HCT116 (cell line): Measurements from ENCODE around the gene ARF1. TPM values are rescaled to one million over a fixed set of nuclear protein-coding genes. Genes with fewer than 3 reads are reported as not detected.

Experiments
- ATAC-seq: fragments of 200-7000 bp; cut with Tn5 transposase; 2 replicates; pipeline ENCODE4 v1.9.1; 2020; ENCODE audit warnings: mild to moderate bottlenecking, moderate library complexity
- BruUV-seq: library from RNA; stranded (reverse); fragments of 400-500 nt; replicated peaks from 2 replicates; lab custom pipeline; 2021; lab: Mats Ljungman, UMichigan
- CTCF ChIA-PET: fragments of 300-600 bp; sonication (Branson Sonifier 250); formaldehyde crosslinking; loops from one replicate; lab custom pipeline; 2021; ENCODE audit warnings: antibody characterized with exemption; lab: Charles Lee
- POLR2A ChIA-PET: fragments of 300-600, 350-600 bp; sonication (Branson Sonifier 250); formaldehyde crosslinking; loops from one replicate; lab custom pipeline; 2021; ENCODE audit warnings: antibody characterized with exemption; lab: Charles Lee
- RAD21 ChIA-PET, 2 experiments: fragments of 300-600 bp; sonication (Branson Sonifier 250); formaldehyde crosslinking; loops; one replicate each; lab custom pipeline; 2023; ENCODE audit warnings: low total read pairs in 2 of 2; ENCODE audit not compliant: uncharacterized antibody in 2 of 2, unreplicated experiment in 2 of 2, low non-redundant PET in 1 of 2; lab: Charles Lee
- DNase-seq: peaks from one replicate; pipeline ENCODE4 v3.0.0-alpha.2; 2010; ENCODE audit warnings: low read depth, low spot score
- H2AFZ ChIP-seq: fragments of 200-600 bp; shearing (Covaris generic), sonication (generic); 2 replicates; pipeline ENCODE4 v1.6.1; 2017; ENCODE audit warnings: low read depth, mixed run types, mixed read lengths, antibody characterized with exemption, low read length; ENCODE audit not compliant: poor library complexity, severe bottlenecking
- H3K27ac ChIP-seq: 2 replicates; pipeline ENCODE4 v1.5.1; 2012; ENCODE audit warnings: low read depth, low read length
- H3K27me3 ChIP-seq: fragments of 200-600 bp; sonication (generic); 2 replicates; pipeline ENCODE4 v1.6.1; 2016; ENCODE audit warnings: mixed run types, low read length, mixed read lengths; ENCODE audit not compliant: insufficient read depth
- H3K36me3 ChIP-seq, 2 experiments: fragments of 200-500 bp in 1 of 2; fragments of 200-600 bp in 1 of 2; sonication (Bioruptor generic) in 1 of 2; sonication (generic) in 1 of 2; 2 replicates each; pipeline versions ENCODE4 v1.5.1 to v1.6.1; 2014 to 2016; ENCODE audit warnings: low read length in 2 of 2, inconsistent platforms in 1 of 2, mixed read lengths in 1 of 2, mixed run types in 1 of 2; ENCODE audit not compliant: insufficient read depth in 2 of 2, control insufficient read depth in 1 of 2
- H3K4me1 ChIP-seq, 2 experiments: fragments of 200-600 bp in 1 of 2; sonication (generic) in 1 of 2; 2 replicates each; pipeline versions ENCODE4 v1.5.1 to v1.6.1; 2012 to 2017; ENCODE audit warnings: low read length in 2 of 2, inconsistent platforms in 1 of 2, mild to moderate bottlenecking in 1 of 2, mixed read lengths in 1 of 2, mixed run types in 1 of 2, moderate library complexity in 1 of 2; ENCODE audit not compliant: insufficient read depth in 2 of 2, control insufficient read depth in 1 of 2
- H3K4me2 ChIP-seq: fragments of 200-600 bp; sonication (generic); 2 replicates; pipeline ENCODE4 v1.6.1; 2017; ENCODE audit warnings: mixed run types, low read length, mixed read lengths
- H3K4me3 ChIP-seq, 2 experiments: fragments of 200-600 bp in 1 of 2; sonication (generic) in 1 of 2; replicated peaks in 1 of 2; 2 replicates each; pipeline ENCODE4 v1.5.1; 2011 to 2016; ENCODE audit warnings: low read length in 2 of 2, control low read depth in 1 of 2, low read depth in 1 of 2, mild to moderate bottlenecking in 1 of 2, mixed read lengths in 1 of 2, mixed run types in 1 of 2
- H3K79me2 ChIP-seq: fragments of 200-600 bp; sonication (generic); 2 replicates; pipeline ENCODE4 v1.6.1; 2017; ENCODE audit warnings: mild to moderate bottlenecking, mixed run types, low read length, moderate library complexity, mixed read lengths; ENCODE audit not compliant: insufficient read depth
- H3K9ac ChIP-seq: fragments of 200-600 bp; sonication (generic); 2 replicates; pipeline ENCODE4 v1.6.1; 2016; ENCODE audit warnings: low read length, mixed read lengths
- H3K9me2 ChIP-seq: fragments of 200-600 bp; sonication (generic), shearing (Covaris generic); 2 replicates; pipeline ENCODE4 v1.6.1; 2017; ENCODE audit warnings: mixed run types, mild to moderate bottlenecking, moderate library complexity; ENCODE audit not compliant: insufficient read depth
- H3K9me3 ChIP-seq, 2 experiments: fragments of 200-500 bp in 1 of 2; fragments of 200-600 bp in 1 of 2; sonication (Bioruptor generic) in 1 of 2; sonication (generic) in 1 of 2; 2 replicates each; pipeline ENCODE4 v1.6.1; 2014 to 2017; ENCODE audit warnings: low read length in 2 of 2, mixed read lengths in 2 of 2, inconsistent platforms in 1 of 2, low read depth in 1 of 2, mild to moderate bottlenecking in 1 of 2, mixed run types in 1 of 2, moderate library complexity in 1 of 2; ENCODE audit not compliant: control insufficient read depth in 1 of 2, insufficient read depth in 1 of 2
- H4K20me1 ChIP-seq: fragments of 200-600 bp; sonication (generic), shearing (Covaris generic); 2 replicates; pipeline ENCODE4 v1.6.1; 2017; ENCODE audit warnings: mixed run types, mild to moderate bottlenecking, moderate library complexity; ENCODE audit not compliant: insufficient read depth
- CBX3 ChIP-seq: IDR thresholded peaks from 2 replicates; pipeline ENCODE4 v1.6.1; 2012; ENCODE audit warnings: low read depth
- CEBPB ChIP-seq: IDR thresholded peaks from 2 replicates; pipeline ENCODE4 v1.6.1; 2012; ENCODE audit warnings: low read depth
- EGR1 ChIP-seq: IDR thresholded peaks from 2 replicates; pipeline ENCODE4 v1.6.1; 2012; ENCODE audit warnings: low read depth
- EZH2 ChIP-seq: fragments of 200-600 bp; sonication (generic); IDR thresholded peaks from 2 replicates; pipeline ENCODE4 v1.6.1; 2017; ENCODE audit warnings: antibody characterized with exemption, mixed run types
- JUND ChIP-seq: IDR thresholded peaks from 2 replicates; pipeline ENCODE4 v1.6.1; 2012
- POLR2A ChIP-seq: IDR thresholded peaks from 2 replicates; pipeline ENCODE4 v1.7.0; 2011; ENCODE audit warnings: borderline replicate concordance; ENCODE audit not compliant: insufficient read depth, insufficient read length; ENCODE audit errors: extremely low read depth
- RAD21 ChIP-seq: IDR thresholded peaks from 2 replicates; pipeline ENCODE4 v1.6.1; 2012; ENCODE audit warnings: low read depth, mild to moderate bottlenecking
- REST ChIP-seq: IDR thresholded peaks from 2 replicates; pipeline ENCODE4 v1.6.1; 2012; ENCODE audit warnings: low read depth
- SP1 ChIP-seq: IDR thresholded peaks from 2 replicates; pipeline ENCODE4 v1.6.1; 2012; ENCODE audit warnings: low read depth
- SRF ChIP-seq: IDR thresholded peaks from 2 replicates; pipeline ENCODE4 v1.6.1; 2012; ENCODE audit warnings: low read depth
- YY1 ChIP-seq: IDR thresholded peaks from 2 replicates; pipeline ENCODE4 v1.6.1; 2011; ENCODE audit warnings: low read length, low read depth, moderate library complexity, mild to moderate bottlenecking; ENCODE audit not compliant: insufficient replicate concordance; ENCODE audit errors: extremely low read depth
- ZBTB33 ChIP-seq: IDR thresholded peaks from 2 replicates; pipeline ENCODE4 v1.6.1; 2011; ENCODE audit warnings: mild to moderate bottlenecking, low read length, moderate library complexity; ENCODE audit not compliant: insufficient replicate concordance; ENCODE audit errors: extremely low read depth
- ZFX ChIP-seq: fragments of 450-650 bp; IDR thresholded peaks from 2 replicates; pipeline ENCODE4 v1.6.1; 2017
- intact Hi-C: fragments of 100-400 bp; cut with micrococcal nuclease; formaldehyde crosslinking; loops from 2 replicates; pipeline ENCODE4 v1.10.0; 2022
- total RNA-seq: library from RNA; stranded (reverse); gene quantifications from one replicate; pipeline ENCODE4 v1.2.1, GENCODE V29; 2021; ENCODE audit not compliant: unreplicated experiment

ARF1 gene
- total RNA-seq, 1 experiment from 2014 or later, result 394 TPM

GRCh38 chr1:228059634-228060457 is 22.7 kb upstream of the ARF1 start:
- Histone ChIP-seq H3K79me2 (no peaks in the 10 kb centered on the region), H3K9me2 (no peaks in the 10 kb centered on the region), H3K4me3 (no peak overlapping the region; a peak in 1 of 4 replicates), H2AFZ (no peak overlapping the region), H3K27ac (no peak overlapping the region; the same call in 1 of the 2 replicates), H3K4me2 (peak overlapping the region; percentile 51), H3K36me3 (no peaks in the 10 kb centered on the region), H4K20me1 (no peaks in the 10 kb centered on the region), H3K9me3 (no peaks in the 10 kb centered on the region), H3K9ac (no peak overlapping the region), H3K27me3 (no peaks in the 10 kb centered on the region), H3K4me1 (peaks cover 0 to 12% of the 10 kb centered on the region in 2 experiments; a peak in 2 of 4 replicates)
- ATAC-seq, result peak; percentile 84
- TF ChIP-seq EGR1, result peak; percentile 94
- TF ChIP-seq CEBPB, result no peak
- no TSS peak for BruUV-seq
- RAD21 ChIA-PET, result no interaction called here
- CTCF ChIA-PET, result interaction anchor here (1.5 kb wide), 1 partner anchor 60 kb away, joined by 3 read pairs; no protein-coding TSS in a partner anchor
- intact Hi-C loops, result no loop called here
- POLR2A ChIA-PET, result interaction anchor here (1.3 kb wide), 1 partner anchor 23 kb away, joined by 3 read pairs; the partner anchor contains the start of gene ARF1
- peak; percentile 61 for DNase-seq

- no peaks in the 10 kb centered on the region for H3K36me3 ChIP-seq
- ATAC-seq, result no peak
- ChIA-PET POLR2A (interaction anchor here (1.3 kb wide), 1 partner anchor 22 kb away, joined by 3 read pairs; the partner anchor contains the start of gene ARF1), CTCF (no interaction called here), RAD21 (no interaction called here)
- no peak for DNase-seq
- H4K20me1 ChIP-seq, result no peaks in the 10 kb centered on the region
- H3K27ac ChIP-seq, result no peak overlapping the region; the same call in 1 of the 2 replicates
- no peaks in the 10 kb centered on the region for H3K79me2 ChIP-seq
- no peak overlapping the region for H3K9ac ChIP-seq
- H3K4me2 ChIP-seq, result peak overlapping the region; percentile 51
- no peak overlapping the region for H3K4me3 ChIP-seq
- no TSS peak for BruUV-seq
- no peak overlapping the region for H2AFZ ChIP-seq
- peaks cover 0 to 12% of the 10 kb centered on the region in 2 experiments; a peak in 2 of 4 replicates for H3K4me1 ChIP-seq
- H3K9me2 ChIP-seq, result no peaks in the 10 kb centered on the region
- H3K27me3 ChIP-seq, result no peaks in the 10 kb centered on the region
- H3K9me3 ChIP-seq, result no peaks in the 10 kb centered on the region
- intact Hi-C loops, result no loop called here
- TF ChIP-seq CBX3 (no peak), EZH2 (no peak), RAD21 (no peak), SRF (no peak), JUND (no peak), YY1 (no peak), POLR2A (no peak), REST (no peak), ZBTB33 (no peak), ZFX (no peak), CEBPB (no peak), SP1 (no peak)
Measured at GRCh38 chr1:228060458-228061190, 21.9 kb upstream of the ARF1 start.
